SKM-1 treated with dmso at 0.1 percent for 144 hours (cell line): Measurements from ENCODE around the gene HAUS7.

Experiments used
- DNase-seq: peaks from one replicate; lab custom pipeline; 2025; ENCODE audit not compliant: unreplicated experiment; lab: John Stamatoyannopoulos, UW

HAUS7 gene

DNA sequence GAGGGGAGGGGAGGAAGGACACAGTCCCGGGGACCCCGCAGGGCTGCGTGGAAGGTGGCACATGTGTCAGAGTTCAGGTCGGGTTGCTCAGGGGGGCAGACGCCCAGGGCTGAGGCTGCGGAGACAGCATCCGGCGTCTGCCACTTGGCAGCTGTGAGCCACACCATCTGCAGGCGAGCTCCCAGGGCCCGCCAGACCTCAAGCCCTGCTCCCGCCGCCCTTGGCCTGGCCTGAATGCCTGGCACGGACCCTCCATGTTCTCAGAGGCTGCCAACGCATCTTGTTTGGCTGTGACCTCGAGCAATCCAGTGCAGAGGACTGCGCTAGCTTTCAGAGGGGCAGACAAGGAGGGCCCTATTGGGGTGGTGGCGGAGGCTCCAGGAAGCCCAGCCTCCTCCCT is 29.5 kb upstream of the HAUS7 start:
- no peak for DNase-seq

DNA sequence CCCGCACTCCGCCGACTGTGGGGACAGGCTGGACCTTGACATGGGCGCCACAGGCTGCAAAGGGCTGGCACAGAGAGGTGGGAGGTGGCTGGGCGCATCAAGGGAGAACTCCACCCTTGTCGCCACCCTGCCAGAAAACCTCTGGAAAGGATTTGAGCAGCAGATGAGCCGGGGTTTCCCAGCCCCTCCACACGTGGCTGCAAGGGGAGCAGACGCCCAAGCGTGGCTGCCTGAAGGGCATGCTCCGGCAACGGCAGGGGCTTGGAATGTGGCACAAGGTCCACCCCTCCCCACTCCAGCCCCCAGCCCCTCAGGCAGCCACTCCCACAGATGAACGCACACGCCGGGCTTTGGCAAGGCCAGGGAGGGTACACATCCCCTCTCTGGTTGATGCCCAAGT is 29.0 kb upstream of the HAUS7 start:
- DNase-seq = no peak

DNA sequence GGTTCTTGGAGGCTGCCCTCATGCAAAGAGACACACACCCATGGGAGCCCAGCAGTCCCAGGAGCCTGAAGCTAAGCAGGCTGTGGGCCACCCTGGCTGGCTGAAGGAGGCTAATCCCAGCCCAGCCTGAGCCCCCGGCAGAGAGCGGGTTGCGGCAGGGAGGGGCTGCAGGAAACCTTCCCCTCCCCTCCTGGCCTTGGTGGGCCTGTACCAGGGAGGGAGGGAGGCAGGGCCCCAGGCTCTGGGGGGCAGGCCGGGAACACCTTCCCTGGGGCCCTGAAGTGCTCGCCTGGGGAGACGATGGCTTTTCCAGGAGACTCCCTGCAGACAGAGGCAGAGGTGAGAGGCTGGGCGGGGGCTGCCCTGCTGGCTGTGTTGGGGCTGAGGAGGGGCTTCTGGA is 28.1 kb upstream of the HAUS7 start:
- DNase-seq = no peak

DNA sequence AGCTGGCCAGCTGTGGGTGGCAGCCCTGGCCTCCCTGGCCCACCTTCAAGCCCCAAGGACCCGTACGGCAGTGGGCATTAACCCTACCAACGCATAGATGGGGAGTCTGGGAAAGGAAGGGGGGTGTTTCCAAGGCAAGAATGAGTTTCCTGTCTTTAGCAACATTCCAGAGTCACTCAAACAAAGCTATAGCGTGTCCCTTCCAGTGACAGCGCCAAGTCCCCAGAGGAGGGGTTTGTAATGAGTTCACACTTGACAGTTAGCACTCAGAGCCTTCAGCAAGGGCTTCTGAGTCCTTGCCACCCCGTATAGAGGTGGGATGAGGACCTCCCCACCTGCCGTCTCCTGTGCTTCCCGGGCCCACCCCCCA is 26.2 kb upstream of the HAUS7 start:
- no peak for DNase-seq

DNA sequence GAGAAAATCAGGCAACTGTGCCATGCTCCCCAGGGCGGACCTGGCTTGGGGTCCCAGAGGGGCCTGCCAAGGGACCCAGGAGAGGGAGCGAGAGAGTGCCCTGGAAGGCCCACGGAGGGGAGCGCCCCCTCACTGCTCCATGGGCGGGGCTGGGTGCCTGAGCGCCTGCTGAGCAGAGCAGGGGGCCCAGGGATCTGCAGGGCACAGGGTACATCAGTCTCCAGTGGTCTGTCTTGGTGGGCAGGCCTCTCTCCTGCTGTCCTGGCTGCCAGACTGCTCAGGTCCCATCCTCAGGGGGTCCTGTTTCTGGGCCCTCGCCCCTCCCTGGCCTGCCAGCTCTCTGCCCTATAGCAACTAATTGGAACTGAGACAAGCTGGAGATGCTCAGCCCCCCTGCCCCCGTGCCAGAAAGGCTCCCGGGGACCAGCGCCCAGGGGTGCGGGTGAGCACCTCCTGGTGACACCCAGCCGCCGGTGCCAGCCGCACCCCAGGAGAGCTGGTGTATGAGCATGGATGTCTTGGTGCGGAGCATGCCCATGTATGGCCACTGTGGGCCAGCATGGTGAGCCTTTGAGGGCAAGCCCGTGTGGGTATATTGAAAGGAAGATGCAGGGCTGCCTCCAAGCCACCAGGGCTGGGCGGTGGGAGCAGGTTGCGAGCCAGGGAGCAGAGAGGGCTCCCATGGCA is 25.7 kb upstream of the HAUS7 start:
- DNase-seq = no peak

DNA sequence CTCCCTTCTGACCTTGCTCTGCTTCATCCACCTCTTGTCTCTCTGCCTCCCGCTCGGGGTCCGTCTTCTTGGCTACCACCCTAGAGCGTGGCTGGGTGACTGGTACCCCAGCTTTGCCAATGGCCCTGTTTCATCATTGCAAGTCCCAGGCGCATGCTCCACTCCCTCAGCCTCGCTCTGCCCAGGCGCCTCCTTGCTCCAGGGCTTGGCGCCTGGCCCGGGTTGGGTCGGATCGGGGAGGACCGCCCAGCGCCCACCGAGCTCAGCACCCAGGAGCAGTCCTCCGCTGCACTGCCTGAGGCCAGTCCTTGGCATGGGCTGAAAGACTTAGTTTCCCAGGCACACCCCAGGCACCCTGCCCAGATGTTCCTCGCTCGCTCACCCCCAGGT is 25.0 kb upstream of the HAUS7 start:
- DNase-seq = no peak

DNA sequence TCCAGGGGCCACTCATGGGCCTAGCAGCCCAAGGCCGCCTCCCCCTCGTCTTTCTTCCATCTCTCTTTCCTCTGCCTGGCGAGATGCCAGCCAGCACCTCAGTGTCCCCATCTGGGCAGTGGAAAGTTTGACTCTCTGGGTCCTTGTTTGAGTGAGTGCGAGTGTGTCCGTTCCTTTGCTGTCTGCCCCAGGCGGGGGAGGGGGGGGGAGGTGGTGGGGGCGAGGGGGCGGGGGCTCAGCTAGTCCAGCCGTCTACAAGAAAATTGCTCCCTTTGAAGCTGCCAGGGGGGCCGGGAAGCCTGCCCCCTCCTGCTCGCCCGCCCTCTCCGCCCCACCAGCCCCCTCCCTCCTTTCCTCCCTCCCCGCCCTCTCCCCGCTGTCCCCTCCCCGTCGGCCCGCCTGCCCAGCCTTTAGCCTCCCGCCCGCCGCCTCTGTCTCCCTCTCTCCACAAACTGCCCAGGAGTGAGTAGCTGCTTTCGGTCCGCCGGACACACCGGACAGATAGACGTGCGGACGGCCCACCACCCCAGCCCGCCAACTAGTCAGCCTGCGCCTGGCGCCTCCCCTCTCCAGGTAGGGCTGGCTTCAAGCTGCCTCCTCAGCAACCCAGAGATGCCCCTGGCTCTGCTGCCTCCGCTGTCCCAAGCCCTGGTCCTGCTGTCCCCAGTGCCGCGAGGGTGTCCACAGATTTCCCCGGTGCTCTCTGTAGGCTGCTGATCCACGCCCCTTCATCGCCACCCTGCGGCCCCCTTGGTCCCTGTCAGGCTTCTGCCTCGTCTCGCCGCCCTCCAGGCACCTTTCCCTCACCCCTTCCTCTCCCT is 24.4 kb upstream of the HAUS7 start, which contains the start of gene BGN:
TSS of gene BGN (plus strand) at position 440 of the 821 bp plus-strand sequence. CDS start 9,652 bp downstream, outside the sequence.
- DNase-seq = no peak

DNA sequence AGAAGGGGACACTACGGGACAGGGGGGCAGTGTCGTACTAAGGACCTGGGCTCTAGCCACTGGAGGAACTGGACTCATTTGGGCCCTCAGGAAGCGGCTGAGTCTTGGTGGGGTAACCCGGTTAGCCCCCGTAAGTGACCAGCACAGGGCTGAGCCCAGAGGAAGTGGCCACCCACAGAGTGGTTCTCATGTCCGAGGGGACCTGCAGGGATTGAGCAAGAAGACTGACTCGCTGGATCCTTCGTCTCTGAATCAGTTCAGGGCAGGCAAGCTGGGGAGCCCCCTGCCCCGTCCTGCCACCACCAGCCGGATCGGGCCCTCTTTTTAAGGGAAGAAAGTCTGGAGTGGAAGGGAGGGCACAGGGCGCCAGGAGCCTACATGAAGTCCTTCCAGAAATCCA is 23.7 kb upstream of the HAUS7 start:
- DNase-seq = no peak

DNA sequence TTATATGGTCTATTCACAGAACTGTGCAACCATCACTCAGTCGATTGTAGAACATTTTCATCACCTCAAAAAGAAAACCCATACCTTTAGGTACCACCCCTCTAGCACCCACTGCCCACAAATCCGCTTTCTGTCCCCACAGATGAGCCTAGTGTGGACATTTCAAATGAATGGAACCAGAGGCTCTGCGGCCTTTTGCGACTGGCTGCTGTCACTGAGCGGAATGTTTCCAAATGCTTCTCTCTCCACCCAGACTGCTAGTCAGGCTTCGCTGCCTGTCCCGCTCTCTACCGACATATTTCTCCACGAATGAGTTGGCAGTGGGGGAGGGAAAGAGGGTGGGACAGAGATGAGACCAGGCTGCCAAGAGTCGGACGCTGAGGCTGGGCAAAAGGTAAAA is 22.7 kb upstream of the HAUS7 start:
- no peak for DNase-seq

DNA sequence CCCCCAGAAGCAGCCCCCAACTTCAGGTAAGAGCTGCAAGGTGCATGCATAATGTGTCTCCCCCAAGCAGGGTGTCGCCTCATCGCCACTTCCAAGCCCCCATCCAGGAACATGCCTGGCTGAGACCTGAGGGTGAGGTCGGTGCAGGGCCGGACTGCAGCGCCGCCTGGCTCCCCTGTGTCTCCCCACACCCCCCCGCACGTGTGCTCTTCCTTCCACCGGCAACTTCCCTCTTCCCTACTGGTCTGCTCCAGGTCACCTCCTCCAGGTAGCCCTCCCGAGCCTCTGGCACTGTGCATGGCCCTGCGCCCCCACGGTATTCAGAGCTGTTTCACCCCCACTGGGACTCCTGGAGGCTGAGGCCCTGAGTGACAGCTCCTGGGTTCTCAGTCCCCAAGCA is 22.2 kb upstream of the HAUS7 start:
- DNase-seq = no peak

DNA sequence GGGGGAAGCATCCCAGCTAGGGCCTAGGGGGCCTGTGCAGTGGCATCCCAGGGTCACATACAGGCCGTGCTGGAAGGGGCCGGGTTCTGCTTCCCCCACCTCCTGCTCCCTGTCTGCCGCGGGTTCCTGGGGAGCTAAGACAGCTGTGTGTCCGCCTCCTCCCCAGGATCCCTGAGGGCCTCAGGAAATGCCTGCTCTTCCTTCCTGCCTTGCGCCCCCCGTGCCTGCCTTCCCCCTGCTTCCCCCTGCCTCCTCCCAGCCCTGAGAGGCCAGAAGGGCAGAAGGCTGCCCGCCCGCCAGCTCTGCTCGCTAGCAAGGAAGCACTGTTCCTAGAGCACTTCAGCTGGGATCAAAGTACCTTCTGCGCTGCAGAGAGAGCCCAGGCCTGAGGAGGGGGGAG is 21.5 kb upstream of the HAUS7 start:
- no peak for DNase-seq

DNA sequence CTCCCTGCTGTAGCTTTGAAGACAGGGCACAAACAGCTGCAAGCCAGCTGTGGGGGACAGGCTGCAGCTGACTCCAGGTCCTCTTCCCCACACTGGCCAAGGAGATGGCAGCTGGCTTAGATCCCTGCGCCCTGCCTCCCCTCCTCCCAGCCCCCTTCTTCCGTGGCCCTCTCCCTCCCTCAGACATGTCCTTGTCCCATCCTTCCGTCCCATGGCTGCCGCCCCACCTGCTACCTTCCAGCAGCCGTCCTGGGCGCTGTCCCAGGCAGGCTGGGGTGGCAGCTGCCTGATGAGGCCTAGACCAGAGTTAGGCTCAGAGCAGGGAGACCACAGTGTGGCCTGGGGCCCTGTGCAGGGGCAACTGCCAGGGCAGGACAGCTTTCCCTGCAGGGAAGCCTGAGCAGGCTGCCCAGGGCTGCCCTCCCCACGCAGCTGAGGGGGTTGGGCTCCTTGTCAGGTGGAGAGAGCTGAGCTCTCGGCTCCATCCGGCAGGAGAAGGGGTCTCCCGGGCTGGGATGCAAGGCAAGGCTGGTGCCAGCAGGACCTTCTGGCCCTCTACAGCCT is 21.1 kb upstream of the HAUS7 start:
- no peak for DNase-seq

DNA sequence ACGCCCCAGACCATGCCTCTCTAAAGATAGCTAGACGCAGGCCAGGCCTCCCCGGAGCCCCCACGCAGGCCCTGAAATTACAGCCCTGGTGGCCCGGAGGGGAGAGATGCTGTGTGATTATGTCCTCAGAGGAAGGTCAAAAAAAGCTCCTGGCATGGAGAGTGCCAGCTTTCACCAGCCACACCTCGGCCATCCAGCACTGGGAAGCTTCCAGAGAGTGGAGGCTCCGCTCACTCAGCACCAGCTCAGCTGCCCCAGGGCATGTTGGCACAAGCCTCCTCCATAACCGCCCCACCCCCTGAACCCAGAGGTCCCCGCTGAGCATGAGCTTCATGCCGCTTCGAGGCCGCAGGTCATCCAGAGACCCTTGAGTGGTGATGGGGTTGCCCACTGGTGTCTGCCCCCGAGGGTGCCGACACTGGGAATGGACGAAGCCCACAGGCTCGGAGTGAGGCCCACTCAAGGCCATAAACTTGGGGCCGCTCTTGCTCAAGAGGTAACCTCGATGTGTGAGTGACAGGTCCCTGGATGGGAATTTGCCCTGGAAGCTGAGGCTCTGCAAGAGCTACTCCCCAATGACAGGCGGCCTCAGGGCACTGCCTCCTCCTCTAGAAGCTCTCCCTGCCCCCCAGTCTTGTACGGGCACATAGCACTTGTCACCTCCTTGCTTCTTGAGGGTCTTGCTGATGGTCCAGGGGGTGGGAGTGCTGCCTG is 20.0 kb upstream of the HAUS7 start:
- no peak for DNase-seq

DNA sequence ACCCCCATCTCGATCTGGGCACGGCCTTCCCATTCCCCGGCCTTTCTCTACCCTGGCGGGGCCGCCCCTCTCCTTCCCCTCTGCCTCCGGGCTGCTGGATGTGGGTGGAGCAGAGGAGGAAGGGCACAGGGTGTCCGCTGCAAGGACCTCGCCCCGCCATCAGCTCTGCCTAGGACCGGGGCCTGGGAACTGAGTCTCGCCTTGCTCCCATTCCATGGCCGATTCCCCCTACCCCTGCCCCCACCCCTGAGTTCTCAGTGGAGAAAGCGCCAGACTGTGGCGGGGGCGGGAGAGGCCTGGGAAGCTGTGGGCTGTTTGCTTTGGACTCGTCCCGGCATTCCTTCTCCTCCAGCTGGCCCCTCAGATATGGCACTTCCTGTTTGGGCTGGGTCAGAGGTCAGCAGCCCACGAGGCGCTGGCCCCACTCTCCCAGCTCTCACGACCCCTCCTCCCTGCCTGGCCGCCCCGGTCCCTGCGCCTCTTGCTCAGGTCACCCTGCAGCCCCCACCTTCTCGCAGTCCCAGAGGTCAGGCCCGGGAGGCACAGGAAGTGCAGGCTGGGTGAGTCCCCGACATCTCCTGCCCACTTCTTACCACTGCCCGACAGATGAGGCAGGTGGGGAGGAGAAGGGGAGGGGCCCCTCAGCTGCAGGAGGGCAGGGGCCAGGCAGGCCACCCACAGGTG is 18.0 kb upstream of the HAUS7 start:
- DNase-seq = no peak

DNA sequence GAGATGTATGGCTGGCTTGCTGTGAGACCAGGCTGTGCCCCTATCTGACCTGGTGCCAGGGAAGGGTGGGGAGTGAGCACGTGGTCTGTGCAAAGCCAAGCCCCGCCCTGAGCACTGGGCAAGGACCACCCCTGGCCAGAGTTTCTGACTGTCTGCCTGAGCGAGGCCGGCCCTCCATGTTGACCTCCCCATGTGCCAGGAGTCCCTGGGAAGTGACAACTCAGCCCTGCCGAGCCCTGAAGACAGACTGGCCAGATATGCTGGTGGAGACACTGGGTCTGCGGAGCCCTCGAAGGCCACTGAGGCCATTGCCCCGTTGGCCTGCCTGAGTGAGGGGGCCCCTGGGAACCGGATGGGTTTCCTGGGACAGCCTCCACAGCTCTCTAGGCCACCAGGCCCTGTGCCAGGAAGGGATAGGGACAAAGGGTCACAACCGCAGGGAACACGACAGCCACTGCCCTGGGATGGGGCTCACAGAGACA is 17.3 kb upstream of the HAUS7 start:
- DNase-seq = no peak

DNA sequence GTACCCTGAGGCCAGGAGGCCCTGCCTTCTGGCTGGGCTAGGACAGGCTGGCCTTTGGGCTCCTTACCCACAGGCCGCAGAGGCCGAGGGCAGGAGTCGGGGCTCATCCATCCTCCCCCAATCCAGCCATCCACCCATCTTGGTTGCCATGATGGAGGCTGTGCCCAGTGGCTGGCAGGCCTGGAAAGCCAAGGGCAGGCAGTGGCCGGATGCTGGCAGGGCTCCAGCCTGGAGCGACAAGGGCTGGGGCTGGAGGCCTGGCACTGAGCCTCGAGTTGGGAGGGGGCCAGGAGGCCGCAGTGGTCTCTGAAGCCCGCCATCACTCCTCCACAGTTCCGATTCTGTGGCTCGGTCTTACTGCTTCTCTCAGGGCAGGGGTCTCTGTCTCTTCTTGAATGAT is 15.8 kb upstream of the HAUS7 start:
- DNase-seq = no peak

DNA sequence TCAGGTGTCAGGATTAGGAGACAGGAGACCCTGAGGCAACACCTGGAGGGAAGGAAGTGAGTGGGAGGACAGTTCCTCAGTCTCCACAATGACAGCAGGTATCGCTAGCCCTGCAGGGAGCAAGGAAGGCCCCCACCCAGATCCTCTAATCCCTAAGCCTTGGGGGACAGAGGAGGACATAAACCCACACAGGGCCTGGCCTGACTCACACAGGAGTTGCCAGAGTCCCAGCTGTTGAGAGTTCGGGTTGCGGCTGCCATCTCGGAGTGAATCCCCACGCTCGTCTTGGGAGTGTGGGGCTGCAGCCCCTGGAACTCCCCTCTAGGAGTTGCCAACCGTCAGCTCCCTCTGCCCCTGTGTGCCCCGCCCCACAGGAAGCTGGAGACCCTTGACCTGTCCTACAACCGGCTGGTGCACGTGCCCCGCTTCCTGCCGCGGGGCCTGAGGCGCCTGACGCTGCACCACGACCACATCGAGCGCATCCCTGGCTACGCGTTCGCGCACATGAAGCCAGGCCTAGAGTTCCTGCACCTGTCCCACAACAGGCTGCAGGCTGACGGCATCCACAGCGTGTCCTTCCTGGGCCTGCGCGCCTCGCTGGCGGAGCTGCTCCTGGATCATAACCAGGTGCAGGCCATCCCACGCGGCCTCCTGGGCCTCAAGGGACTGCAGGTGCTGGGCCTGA is 15.2 kb upstream of the HAUS7 start:
- no peak for DNase-seq

DNA sequence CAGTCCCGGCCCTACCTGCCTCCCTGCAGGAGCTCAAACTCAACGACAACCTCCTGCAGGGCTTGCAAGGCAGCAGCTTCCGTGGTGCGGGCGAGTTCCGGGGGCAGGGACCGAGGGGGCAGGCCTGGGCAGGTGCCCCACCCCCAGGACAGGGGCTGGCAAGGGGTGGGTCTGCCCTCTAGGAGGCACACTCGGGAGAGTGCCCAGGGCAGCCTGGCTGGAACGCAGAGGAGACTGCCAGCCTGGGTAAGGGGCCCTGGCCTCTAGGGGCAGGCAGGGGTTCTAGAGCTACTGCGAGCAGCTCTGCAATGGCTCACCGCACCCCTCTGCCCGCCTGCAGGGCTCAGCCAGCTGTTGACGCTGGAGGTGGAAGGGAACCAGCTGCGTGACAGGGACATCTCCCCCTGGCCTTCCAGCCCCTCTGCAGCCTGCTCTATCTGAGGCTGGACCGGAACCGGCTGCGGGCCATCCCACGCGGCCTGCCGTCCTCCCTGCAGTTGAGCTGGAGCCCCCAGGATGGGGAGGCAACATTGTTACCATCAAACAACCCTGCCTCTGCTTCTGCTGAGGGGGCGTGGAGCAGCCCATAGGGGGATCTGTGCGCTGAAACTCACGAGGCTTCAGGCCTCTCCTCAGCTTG is 12.1 kb upstream of the HAUS7 start:
- DNase-seq = no peak

DNA sequence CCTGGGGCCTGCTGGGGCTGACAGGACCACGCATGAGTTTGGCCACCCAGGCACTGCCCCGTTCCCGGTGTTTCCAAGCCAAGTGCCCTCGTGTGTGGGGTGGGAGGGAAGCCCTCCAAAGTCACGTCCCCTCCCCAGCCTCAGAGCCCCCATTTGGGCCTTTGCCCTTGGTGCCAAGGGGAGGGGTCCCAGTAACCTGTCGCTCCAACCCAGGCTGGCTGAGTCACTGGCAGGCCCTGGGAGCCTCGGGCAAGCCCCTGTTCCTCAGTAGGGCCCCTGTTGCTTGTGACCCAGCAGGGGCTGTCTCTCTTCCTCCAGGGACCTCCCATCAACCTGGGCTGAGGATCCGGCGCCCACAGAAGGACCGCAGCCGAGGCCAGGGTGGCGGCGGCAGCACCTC is 10.7 kb upstream of the HAUS7 start:
- no peak for DNase-seq

DNA sequence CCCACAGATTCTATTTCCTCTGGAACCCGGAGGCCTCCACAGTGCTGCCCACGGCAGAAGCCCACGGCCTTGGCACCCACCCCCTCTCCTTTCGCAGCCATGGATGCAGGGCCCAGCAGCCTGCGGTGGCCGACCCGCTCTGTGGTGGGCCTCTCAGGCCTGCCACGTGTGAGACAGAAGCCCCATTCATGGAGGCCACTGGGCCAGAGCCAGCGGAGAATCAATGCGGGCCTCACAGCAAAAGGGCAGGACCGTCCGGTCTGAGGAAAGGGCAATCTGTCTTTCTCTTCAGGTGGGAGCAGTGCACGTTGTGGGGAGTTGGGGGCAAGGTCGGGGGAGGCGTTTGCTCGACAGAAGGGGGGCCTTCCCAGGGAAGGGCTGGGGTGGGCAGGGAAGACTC is 8.4 kb upstream of the HAUS7 start:
- no peak for DNase-seq
